Natural killer cell (primary cell): ENCODE results near the gene ABCB9. TPM values are rescaled to one million over a fixed set of nuclear protein-coding genes. Genes with fewer than 3 reads are reported as not detected.

ENCODE experiments used
- ATAC-seq, 3 donors: fragments of 150-1000 bp in 2 of 3; fragments of 200-7000 bp in 1 of 3; cut with Tn5 transposase; 1 replicate in 1 of 3; 2 replicates in 2 of 3; pipeline ENCODE4 v1.10.0; 2021; ENCODE audit warnings: mild to moderate bottlenecking in 2 of 3, moderate library complexity in 2 of 3
- DNase-seq, 2 donors: peaks; one replicate each; pipeline versions ENCODE4 v3.0.0 to v3.0.0-alpha.2; 2013 to 2021; ENCODE audit warnings: mixed read lengths in 1 of 2
- H3K27ac ChIP-seq: one replicate; pipeline ENCODE4 v1.5.1; 2013; ENCODE audit warnings: mild to moderate bottlenecking, low read length
- H3K27me3 ChIP-seq: one replicate; pipeline ENCODE4 v1.6.1; 2013; ENCODE audit warnings: low read length; ENCODE audit not compliant: control insufficient read depth, insufficient read depth
- H3K36me3 ChIP-seq: one replicate; pipeline ENCODE4 v1.6.1; 2013; ENCODE audit warnings: low read length; ENCODE audit not compliant: control insufficient read depth, insufficient read depth
- H3K4me1 ChIP-seq: one replicate; pipeline ENCODE4 v1.6.1; 2013; ENCODE audit warnings: low read length; ENCODE audit not compliant: control insufficient read depth, insufficient read depth
- H3K4me3 ChIP-seq: one replicate; pipeline ENCODE4 v1.5.1; 2013; ENCODE audit warnings: low read length
- H3K9me3 ChIP-seq: one replicate; pipeline ENCODE4 v1.6.1; 2013; ENCODE audit warnings: low read length; ENCODE audit not compliant: control insufficient read depth, insufficient read depth
- H3K27ac Mint-ChIP-seq, 2 donors: one replicate each; pipeline ENCODE4 v1.8.0; 2022; ENCODE audit warnings: mild to moderate bottlenecking in 2 of 2, mixed read lengths in 2 of 2, moderate library complexity in 1 of 2
- H3K27me3 Mint-ChIP-seq, 2 donors: one replicate each; pipeline ENCODE4 v1.8.0; 2022; ENCODE audit warnings: low read depth in 2 of 2, mixed read lengths in 2 of 2
- H3K36me3 Mint-ChIP-seq: one replicate; pipeline ENCODE4 v1.8.0; 2022; ENCODE audit warnings: mixed read lengths
- H3K4me1 Mint-ChIP-seq, 2 donors: one replicate each; pipeline ENCODE4 v1.8.0; 2022; ENCODE audit warnings: mixed read lengths in 2 of 2
- H3K4me3 Mint-ChIP-seq: one replicate; pipeline ENCODE4 v1.8.0; 2022; ENCODE audit warnings: mild to moderate bottlenecking, moderate library complexity, mixed read lengths
- H3K9me3 Mint-ChIP-seq, 2 donors: one replicate each; pipeline ENCODE4 v1.8.0; 2022; ENCODE audit warnings: mixed read lengths in 2 of 2
- WGBS: methylation state at CpG from one replicate; pipeline ENCODE4 v1.1.7; 2013; ENCODE audit warnings: missing lambda C conversion rate; ENCODE audit not compliant: insufficient coverage; 5-methylcytosine and 5-hydroxymethylcytosine counted together
- intact Hi-C: fragments of 100-400 bp; cut with micrococcal nuclease; formaldehyde crosslinking; loops from one replicate; pipeline ENCODE4 v1.14.2; 2022
- total RNA-seq, 4 donors: library from RNA; stranded (reverse); fragments of 120-200 nt in 1 of 4; gene quantifications; one replicate each; pipeline versions ENCODE4 v1.2.3 to v1.2.4, GENCODE V29; 2013 to 2022
- TF ChIP-seq, protein P1 (sequence below): fragments of 200-600 bp; IDR thresholded peaks from one replicate; pipeline ENCODE4 v1.8.0; 2022; ENCODE audit warnings: antibody characterized with exemption

ABCB9 gene
- total RNA-seq, 3 donors from 2014 or later (not counting 1 experiment from before 2014, with no cell fraction given) = 2.4 to 4.0 (median 3.3) TPM

DNA sequence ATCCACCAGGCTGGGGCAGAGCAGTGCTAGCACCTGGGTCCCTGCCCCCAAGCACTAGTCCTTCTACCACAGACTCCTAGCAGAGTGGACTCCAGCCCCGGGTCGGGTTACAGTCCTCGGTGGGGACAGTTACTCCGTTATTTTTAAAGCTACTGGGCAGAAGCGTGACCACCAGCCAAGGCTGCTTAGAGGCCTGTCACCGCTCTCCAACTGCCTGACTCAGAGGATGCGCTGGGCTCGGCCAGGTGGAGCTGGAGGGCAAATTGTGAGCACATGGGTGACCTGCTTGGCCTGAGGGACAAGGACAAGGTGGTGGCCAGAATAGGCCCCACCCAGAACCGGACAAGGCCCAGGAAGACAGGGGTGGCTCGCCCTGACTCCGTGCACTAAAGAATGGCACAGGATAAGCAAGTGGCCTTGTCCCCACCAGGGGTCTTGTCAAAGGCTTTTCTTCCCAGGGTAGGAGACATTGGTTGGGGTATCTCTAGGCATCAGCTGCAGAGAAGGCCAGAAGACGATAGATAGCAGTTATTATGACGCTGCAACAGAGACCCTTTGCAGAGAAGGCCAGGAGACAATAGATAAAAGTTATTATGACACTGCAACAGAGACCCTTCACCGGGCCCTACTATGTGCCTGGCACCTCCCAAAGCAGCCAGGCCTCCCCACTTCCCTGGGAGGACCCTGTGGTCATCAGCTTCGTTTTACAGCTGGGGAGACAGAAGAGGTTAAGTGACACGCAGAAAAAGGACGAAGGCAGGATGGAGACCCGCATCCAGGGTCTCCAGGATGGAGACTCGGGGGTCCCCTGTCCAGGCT lies 1.6 kb downstream of the ABCB9 start:
- intact Hi-C loops = no loop called here
- no peaks in the 10 kb centered on the region for H3K27me3 Mint-ChIP-seq
- no peaks in the 10 kb centered on the region for H3K36me3 ChIP-seq
- H3K4me1 Mint-ChIP-seq = peaks cover 4 to 7% of the 10 kb centered on the region in 2 donors
- H3K9me3 Mint-ChIP-seq = no peaks in the 10 kb centered on the region
- DNase-seq = no peak
- H3K36me3 Mint-ChIP-seq = no peaks in the 10 kb centered on the region
- H3K27ac ChIP-seq = no peak overlapping the region
- TF ChIP-seq, protein P1, sequence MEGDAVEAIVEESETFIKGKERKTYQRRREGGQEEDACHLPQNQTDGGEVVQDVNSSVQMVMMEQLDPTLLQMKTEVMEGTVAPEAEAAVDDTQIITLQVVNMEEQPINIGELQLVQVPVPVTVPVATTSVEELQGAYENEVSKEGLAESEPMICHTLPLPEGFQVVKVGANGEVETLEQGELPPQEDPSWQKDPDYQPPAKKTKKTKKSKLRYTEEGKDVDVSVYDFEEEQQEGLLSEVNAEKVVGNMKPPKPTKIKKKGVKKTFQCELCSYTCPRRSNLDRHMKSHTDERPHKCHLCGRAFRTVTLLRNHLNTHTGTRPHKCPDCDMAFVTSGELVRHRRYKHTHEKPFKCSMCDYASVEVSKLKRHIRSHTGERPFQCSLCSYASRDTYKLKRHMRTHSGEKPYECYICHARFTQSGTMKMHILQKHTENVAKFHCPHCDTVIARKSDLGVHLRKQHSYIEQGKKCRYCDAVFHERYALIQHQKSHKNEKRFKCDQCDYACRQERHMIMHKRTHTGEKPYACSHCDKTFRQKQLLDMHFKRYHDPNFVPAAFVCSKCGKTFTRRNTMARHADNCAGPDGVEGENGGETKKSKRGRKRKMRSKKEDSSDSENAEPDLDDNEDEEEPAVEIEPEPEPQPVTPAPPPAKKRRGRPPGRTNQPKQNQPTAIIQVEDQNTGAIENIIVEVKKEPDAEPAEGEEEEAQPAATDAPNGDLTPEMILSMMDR = no peak
- WGBS = 96% methylated on average over 19 of the region's 19 CpGs
- H3K27ac Mint-ChIP-seq = no peak overlapping the region
- H3K27me3 ChIP-seq = no peaks in the 10 kb centered on the region
- ATAC-seq = no peak
- H3K4me3 ChIP-seq = no peak overlapping the region
- H3K4me3 Mint-ChIP-seq = peak overlapping the region; percentile 65
- H3K4me1 ChIP-seq = peaks cover 16% of the 10 kb centered on the region
- H3K9me3 ChIP-seq = no peaks in the 10 kb centered on the region

DNA sequence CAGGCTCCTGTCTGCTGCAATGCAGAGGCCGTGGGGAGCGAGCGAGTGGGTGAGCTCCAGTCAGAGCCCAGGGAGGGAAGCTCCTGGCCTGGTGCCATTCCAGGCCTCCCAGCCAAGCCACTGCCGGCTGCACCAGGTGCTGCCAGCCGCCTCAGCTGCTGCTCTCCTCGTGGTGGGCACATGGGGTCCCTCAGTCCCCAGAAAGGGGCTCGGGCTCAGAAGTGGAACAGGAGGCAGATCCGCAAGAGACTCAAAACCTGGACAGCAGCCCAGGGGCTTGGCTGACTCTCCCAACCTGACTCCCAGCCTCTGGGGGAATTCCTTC lies 2.4 kb downstream of the ABCB9 start:
- intact Hi-C loops = no loop called here
- H3K27ac ChIP-seq = no peak overlapping the region
- peaks cover 16% of the 10 kb centered on the region for H3K4me1 ChIP-seq
- no peak overlapping the region for H3K4me3 ChIP-seq
- TF ChIP-seq, protein P1 = no peak
- Mint-ChIP-seq H3K9me3 (no peaks in the 10 kb centered on the region), H3K36me3 (no peaks in the 10 kb centered on the region), H3K27ac (no peak overlapping the region), H3K4me1 (peaks cover 4 to 7% of the 10 kb centered on the region in 2 donors), H3K27me3 (no peaks in the 10 kb centered on the region), H3K4me3 (no peak overlapping the region)
- no peaks in the 10 kb centered on the region for H3K36me3 ChIP-seq
- no peak for ATAC-seq
- WGBS = 90% methylated on average over 8 of the region's 8 CpGs
- H3K9me3 ChIP-seq = no peaks in the 10 kb centered on the region
- no peak for DNase-seq
- H3K27me3 ChIP-seq = no peaks in the 10 kb centered on the region

DNA sequence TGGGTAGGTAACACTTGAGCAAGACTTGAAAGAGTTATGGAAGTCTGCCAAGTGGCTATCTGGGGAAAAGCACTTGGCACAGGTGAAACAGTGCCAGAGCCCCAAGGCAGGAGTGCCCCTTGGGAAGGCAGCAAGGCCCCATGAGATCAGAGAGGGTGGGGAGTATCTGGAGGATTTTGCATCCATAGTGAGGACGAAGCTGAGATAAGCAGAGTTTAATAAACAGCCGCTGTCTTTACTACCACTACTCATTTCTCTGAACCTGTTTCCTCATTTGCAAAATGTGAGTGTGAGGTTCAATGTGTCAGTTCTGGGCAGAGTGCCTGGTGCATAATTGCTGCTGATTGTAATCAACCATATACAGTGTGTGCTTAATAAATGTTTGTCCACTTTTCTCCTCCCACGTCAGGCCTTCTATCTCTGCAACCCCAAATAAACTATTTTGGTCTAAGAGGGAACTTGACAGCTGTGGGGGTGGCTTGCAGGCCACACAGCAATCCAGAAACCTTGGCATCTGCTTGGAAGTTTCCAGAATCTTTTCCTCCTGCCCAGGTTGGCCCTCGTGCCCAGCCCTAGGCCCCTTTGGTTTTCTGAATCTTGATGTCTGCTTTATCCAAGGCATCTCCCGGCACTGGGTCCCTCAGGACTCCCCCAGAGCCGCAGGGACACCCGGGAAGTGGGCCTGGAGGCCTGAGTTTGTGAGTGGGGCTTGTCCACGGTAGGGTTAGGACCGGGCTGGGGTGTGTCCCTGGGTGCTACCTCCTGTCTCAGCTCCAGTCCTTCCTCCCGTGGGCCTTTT lies 4.5 kb downstream of the ABCB9 start:
- no peaks in the 10 kb centered on the region for H3K9me3 Mint-ChIP-seq
- Histone ChIP-seq H3K27me3 (no peaks in the 10 kb centered on the region), H3K9me3 (no peaks in the 10 kb centered on the region), H3K4me1 (peaks cover 16% of the 10 kb centered on the region), H3K36me3 (no peaks in the 10 kb centered on the region), H3K4me3 (no peak overlapping the region), H3K27ac (no peak overlapping the region)
- intact Hi-C loops = no loop called here
- ATAC-seq (no peak), DNase-seq (no peak)
- H3K4me3 Mint-ChIP-seq = no peak overlapping the region
- WGBS = 91% methylated on average over 7 of the region's 10 CpGs
- TF ChIP-seq, protein P1 = no peak
- no peak overlapping the region for H3K27ac Mint-ChIP-seq
- H3K4me1 Mint-ChIP-seq = peaks cover under 1 to 2% of the 10 kb centered on the region in 2 donors
- no peaks in the 10 kb centered on the region for H3K36me3 Mint-ChIP-seq
- H3K27me3 Mint-ChIP-seq = no peaks in the 10 kb centered on the region
